HepG2 (cell line): Measurements from ENCODE around the gene SKIDA1. TPM values are rescaled to one million over a fixed set of nuclear protein-coding genes. Genes with fewer than 3 reads are reported as not detected.
A peak's percentile ranks its signal among the peaks of the same experiment; 100 is the strongest.

Experiments
- CREB1 ChIP-seq, 2 experiments: fragments of 450-650 bp in 1 of 2; IDR thresholded peaks; 2 replicates each; pipeline ENCODE4 v1.6.1; 2016 to 2017; ENCODE audit warnings: control low read depth in 1 of 2, mild to moderate bottlenecking in 1 of 2, missing compliant biosample characterization in 1 of 2, missing genetic modification characterization in 1 of 2
- HDAC1 ChIP-seq: sonication (generic); formaldehyde crosslinking; IDR thresholded peaks from 2 replicates; pipeline ENCODE4 v1.5.1; 2020; ENCODE audit warnings: mild to moderate bottlenecking, missing genetic modification reagents
- KLF11 ChIP-seq: IDR thresholded peaks from 2 replicates; pipeline ENCODE4 v1.6.1; 2016; ENCODE audit warnings: missing compliant biosample characterization
- KMT2B ChIP-seq: IDR thresholded peaks from 2 replicates; pipeline ENCODE4 v1.6.1; 2016; ENCODE audit warnings: missing genetic modification reagents, missing compliant biosample characterization
- NCOR1 ChIP-seq: fragments of 200-600 bp; sonication (generic); IDR thresholded peaks from 2 replicates; pipeline ENCODE4 v1.7.0; 2017; ENCODE audit warnings: antibody characterized with exemption, low read length, borderline replicate concordance
- ZNF101 ChIP-seq: sonication (generic); formaldehyde crosslinking; IDR thresholded peaks from 2 replicates; pipeline ENCODE4 v1.4.0; 2020; ENCODE audit warnings: mild to moderate bottlenecking, low read depth, missing genetic modification reagents, borderline replicate concordance
- ZNF12 ChIP-seq: sonication (generic); formaldehyde crosslinking; IDR thresholded peaks from 2 replicates; pipeline ENCODE4 v1.5.0; 2020; ENCODE audit warnings: missing genetic modification reagents
- ZNF562 ChIP-seq: sonication (generic); formaldehyde crosslinking; IDR thresholded peaks from 2 replicates; pipeline ENCODE4 v1.8.0; 2022; ENCODE audit warnings: missing genetic modification reagents, borderline replicate concordance
- polyA plus RNA-seq, 8 experiments: library from polyadenylated mRNA; depleted of rRNA in 3 of 8; stranded (reverse) in 7 of 8; unstranded in 1 of 8; fragments of >200 nt; fragmentation: Illumina TruSeq in 4 of 8; extraction: Trizol in 4 of 8; gene quantifications; 2 replicates each; pipeline versions ENCODE4 v1.2.1 to v1.2.3, GENCODE V29; 2011 to 2016; ENCODE audit warnings: low read depth in 4 of 8, missing spikeins in 1 of 8, mixed read lengths in 1 of 8; ENCODE audit not compliant: insufficient read depth in 1 of 8
- total RNA-seq, 5 experiments: library from RNA; depleted of rRNA; stranded (reverse); fragments of >200 nt; fragmentation: Illumina TruSeq; extraction: Trizol; gene quantifications; 2 replicates each; pipeline ENCODE4 v1.2.3, GENCODE V29; 2016; ENCODE audit warnings: low read depth in 1 of 5
- TF ChIP-seq, protein P1 (sequence below): sonication (generic); formaldehyde crosslinking; IDR thresholded peaks from 2 replicates; pipeline ENCODE4 v1.4.0; 2020; ENCODE audit warnings: missing genetic modification reagents, mild to moderate bottlenecking, borderline replicate concordance
- TF ChIP-seq, protein P2 (sequence below): sonication (generic); formaldehyde crosslinking; IDR thresholded peaks from 2 replicates; pipeline ENCODE4 v1.4.0; 2020; ENCODE audit warnings: mild to moderate bottlenecking, missing genetic modification reagents, borderline replicate concordance
- TF ChIP-seq, protein P3 (sequence below): sonication (generic); formaldehyde crosslinking; IDR thresholded peaks from 2 replicates; pipeline ENCODE4 v1.5.0; 2020; ENCODE audit warnings: missing genetic modification reagents
- TF ChIP-seq, protein P4 (sequence below): sonication (generic); formaldehyde crosslinking; IDR thresholded peaks from 2 replicates; pipeline ENCODE4 v1.5.1; 2020; ENCODE audit warnings: missing genetic modification reagents, mild to moderate bottlenecking, borderline replicate concordance

Gene SKIDA1
- total and polyA plus RNA-seq, 2 of the 13 experiments (the other 11 are each of a cell fraction or from before 2014, with no cell fraction given): 0.73 to 1.5 TPM

DNA sequence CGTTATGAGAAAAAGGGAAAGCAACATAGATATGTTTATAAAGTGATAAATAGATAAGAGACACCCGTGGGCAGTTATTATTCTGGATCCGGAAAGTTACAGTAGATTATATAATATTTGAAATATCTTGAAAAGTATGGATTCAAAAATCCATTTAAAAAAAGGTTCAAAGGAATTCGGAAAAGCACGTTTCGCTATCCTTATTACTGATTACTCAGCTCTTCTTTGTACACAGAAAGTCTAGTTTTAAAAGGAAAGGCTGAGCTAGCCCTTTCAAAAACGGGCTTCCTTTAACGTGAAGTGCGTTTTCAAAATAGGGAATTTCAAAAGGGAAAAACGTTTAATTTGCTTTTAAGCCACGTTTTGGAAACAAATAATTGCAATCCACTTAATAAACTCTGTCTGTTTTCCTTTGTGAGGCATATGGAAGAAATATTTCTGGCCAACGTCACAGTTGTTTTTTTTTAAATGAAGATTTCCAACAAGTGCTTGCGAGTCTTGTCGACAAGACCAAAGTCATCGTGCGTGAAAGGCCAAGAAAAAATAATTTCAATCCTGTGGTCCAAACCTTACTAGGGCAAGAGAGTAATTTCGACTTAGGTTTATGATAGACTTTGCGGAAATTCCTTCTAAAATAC lies 2.2 kb upstream of the SKIDA1 start (continued):
- 0 out of 2 replicates have a peak, but pooled peaks have one; percentile 34 for TF ChIP-seq NCOR1
- TF ChIP-seq, protein P1, sequence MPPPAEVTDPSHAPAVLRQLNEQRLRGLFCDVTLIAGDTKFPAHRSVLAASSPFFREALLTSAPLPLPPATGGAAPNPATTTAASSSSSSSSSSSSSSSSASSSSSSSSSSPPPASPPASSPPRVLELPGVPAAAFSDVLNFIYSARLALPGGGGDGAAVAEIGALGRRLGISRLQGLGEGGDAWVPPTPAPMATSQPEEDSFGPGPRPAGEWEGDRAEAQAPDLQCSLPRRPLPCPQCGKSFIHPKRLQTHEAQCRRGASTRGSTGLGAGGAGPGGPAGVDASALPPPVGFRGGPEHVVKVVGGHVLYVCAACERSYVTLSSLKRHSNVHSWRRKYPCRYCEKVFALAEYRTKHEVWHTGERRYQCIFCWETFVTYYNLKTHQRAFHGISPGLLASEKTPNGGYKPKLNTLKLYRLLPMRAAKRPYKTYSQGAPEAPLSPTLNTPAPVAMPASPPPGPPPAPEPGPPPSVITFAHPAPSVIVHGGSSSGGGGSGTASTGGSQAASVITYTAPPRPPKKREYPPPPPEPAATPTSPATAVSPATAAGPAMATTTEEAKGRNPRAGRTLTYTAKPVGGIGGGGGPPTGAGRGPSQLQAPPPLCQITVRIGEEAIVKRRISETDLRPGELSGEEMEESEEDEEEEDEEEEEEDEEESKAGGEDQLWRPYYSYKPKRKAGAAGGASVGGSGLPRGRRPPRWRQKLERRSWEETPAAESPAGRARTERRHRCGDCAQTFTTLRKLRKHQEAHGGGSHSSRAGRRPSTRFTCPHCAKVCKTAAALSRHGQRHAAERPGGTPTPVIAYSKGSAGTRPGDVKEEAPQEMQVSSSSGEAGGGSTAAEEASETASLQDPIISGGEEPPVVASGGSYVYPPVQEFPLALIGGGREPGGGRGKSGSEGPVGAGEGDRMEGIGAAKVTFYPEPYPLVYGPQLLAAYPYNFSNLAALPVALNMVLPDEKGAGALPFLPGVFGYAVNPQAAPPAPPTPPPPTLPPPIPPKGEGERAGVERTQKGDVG (CRISPR knock-in tag): no peak
- TF ChIP-seq, protein P2, sequence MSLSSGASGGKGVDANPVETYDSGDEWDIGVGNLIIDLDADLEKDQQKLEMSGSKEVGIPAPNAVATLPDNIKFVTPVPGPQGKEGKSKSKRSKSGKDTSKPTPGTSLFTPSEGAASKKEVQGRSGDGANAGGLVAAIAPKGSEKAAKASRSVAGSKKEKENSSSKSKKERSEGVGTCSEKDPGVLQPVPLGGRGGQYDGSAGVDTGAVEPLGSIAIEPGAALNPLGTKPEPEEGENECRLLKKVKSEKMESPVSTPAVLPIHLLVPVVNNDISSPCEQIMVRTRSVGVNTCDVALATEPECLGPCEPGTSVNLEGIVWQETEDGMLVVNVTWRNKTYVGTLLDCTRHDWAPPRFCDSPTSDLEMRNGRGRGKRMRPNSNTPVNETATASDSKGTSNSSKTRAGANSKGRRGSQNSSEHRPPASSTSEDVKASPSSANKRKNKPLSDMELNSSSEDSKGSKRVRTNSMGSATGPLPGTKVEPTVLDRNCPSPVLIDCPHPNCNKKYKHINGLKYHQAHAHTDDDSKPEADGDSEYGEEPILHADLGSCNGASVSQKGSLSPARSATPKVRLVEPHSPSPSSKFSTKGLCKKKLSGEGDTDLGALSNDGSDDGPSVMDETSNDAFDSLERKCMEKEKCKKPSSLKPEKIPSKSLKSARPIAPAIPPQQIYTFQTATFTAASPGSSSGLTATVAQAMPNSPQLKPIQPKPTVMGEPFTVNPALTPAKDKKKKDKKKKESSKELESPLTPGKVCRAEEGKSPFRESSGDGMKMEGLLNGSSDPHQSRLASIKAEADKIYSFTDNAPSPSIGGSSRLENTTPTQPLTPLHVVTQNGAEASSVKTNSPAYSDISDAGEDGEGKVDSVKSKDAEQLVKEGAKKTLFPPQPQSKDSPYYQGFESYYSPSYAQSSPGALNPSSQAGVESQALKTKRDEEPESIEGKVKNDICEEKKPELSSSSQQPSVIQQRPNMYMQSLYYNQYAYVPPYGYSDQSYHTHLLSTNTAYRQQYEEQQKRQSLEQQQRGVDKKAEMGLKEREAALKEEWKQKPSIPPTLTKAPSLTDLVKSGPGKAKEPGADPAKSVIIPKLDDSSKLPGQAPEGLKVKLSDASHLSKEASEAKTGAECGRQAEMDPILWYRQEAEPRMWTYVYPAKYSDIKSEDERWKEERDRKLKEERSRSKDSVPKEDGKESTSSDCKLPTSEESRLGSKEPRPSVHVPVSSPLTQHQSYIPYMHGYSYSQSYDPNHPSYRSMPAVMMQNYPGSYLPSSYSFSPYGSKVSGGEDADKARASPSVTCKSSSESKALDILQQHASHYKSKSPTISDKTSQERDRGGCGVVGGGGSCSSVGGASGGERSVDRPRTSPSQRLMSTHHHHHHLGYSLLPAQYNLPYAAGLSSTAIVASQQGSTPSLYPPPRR: 0 out of 2 replicates have a peak, but pooled peaks have one; percentile 40
- 0 out of 2 replicates have a peak, but pooled peaks have one; percentile 55 for TF ChIP-seq ZNF101 (CRISPR knock-in tag)
- no peak for TF ChIP-seq ZNF562 (CRISPR knock-in tag)
- no peak for TF ChIP-seq KMT2B (CRISPR knock-in tag)
- 0 out of 2 replicates have a peak, but pooled peaks have one; percentile 19 for TF ChIP-seq KLF11 (CRISPR knock-in tag)
- TF ChIP-seq HDAC1 (CRISPR knock-in tag): peak; percentile 1; the same call in 1 of the 2 replicates
- TF ChIP-seq, protein P3, sequence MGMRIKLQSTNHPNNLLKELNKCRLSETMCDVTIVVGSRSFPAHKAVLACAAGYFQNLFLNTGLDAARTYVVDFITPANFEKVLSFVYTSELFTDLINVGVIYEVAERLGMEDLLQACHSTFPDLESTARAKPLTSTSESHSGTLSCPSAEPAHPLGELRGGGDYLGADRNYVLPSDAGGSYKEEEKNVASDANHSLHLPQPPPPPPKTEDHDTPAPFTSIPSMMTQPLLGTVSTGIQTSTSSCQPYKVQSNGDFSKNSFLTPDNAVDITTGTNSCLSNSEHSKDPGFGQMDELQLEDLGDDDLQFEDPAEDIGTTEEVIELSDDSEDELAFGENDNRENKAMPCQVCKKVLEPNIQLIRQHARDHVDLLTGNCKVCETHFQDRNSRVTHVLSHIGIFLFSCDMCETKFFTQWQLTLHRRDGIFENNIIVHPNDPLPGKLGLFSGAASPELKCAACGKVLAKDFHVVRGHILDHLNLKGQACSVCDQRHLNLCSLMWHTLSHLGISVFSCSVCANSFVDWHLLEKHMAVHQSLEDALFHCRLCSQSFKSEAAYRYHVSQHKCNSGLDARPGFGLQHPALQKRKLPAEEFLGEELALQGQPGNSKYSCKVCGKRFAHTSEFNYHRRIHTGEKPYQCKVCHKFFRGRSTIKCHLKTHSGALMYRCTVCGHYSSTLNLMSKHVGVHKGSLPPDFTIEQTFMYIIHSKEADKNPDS (CRISPR knock-in tag): no peak
- no peak for TF ChIP-seq CREB1 (IDR thresholded peaks at IDR 0.05)
- TF ChIP-seq CREB1 (CRISPR knock-in tag; IDR thresholded peaks at IDR 0.05): peak; percentile 48; the same call in 1 of the 2 replicates
- 0 out of 2 replicates have a peak, but pooled peaks have one; percentile 16 for TF ChIP-seq ZNF12 (CRISPR knock-in tag)
- TF ChIP-seq, protein P4, sequence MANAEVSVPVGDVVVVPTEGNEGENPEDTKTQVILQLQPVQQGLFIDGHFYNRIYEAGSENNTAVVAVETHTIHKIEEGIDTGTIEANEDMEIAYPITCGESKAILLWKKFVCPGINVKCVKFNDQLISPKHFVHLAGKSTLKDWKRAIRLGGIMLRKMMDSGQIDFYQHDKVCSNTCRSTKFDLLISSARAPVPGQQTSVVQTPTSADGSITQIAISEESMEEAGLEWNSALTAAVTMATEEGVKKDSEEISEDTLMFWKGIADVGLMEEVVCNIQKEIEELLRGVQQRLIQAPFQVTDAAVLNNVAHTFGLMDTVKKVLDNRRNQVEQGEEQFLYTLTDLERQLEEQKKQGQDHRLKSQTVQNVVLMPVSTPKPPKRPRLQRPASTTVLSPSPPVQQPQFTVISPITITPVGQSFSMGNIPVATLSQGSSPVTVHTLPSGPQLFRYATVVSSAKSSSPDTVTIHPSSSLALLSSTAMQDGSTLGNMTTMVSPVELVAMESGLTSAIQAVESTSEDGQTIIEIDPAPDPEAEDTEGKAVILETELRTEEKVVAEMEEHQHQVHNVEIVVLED (CRISPR knock-in tag): no peak
